Muscle of leg (tissue), 11 donors: ENCODE measurements around the gene LIMA1. TPM values are rescaled to one million over a fixed set of nuclear protein-coding genes. Genes with fewer than 3 reads are reported as not detected.
"Not testable (repeated sequence)": the region's sequence is repeated elsewhere in the genome, so short reads cannot be mapped to it uniquely, and the experiment has no call there.

Source experiments
- DNase-seq: peaks from one replicate; pipeline ENCODE4 v3.0.0; 2013
- H3K27ac ChIP-seq: one replicate; pipeline ENCODE4 v1.5.1; 2013; ENCODE audit warnings: mild to moderate bottlenecking, low read length, control low read depth
- H3K27me3 ChIP-seq: one replicate; pipeline ENCODE4 v1.6.1; 2013; ENCODE audit warnings: low read length; ENCODE audit not compliant: control insufficient read depth, insufficient read depth
- H3K36me3 ChIP-seq: one replicate; pipeline ENCODE4 v1.6.1; 2013; ENCODE audit warnings: low read length; ENCODE audit not compliant: control insufficient read depth, insufficient read depth
- H3K4me1 ChIP-seq: one replicate; pipeline ENCODE4 v1.6.1; 2013; ENCODE audit warnings: low read length; ENCODE audit not compliant: control insufficient read depth, insufficient read depth
- H3K4me3 ChIP-seq: one replicate; pipeline ENCODE4 v1.5.1; 2013; ENCODE audit warnings: low read length, control low read depth
- H3K9me3 ChIP-seq: replicated peaks from 2 replicates; pipeline ENCODE4 v1.6.1; 2013; ENCODE audit warnings: low read depth, low read length; ENCODE audit not compliant: control insufficient read depth
- WGBS: methylation state at CpG from one replicate; pipeline ENCODE4 v1.1.5; 2013; ENCODE audit warnings: missing lambda C conversion rate; ENCODE audit not compliant: insufficient coverage; 5-methylcytosine and 5-hydroxymethylcytosine counted together
- polyA plus RNA-seq, 8 donors: library from polyadenylated mRNA; unstranded; fragments of 120-200 nt; gene quantifications; one replicate each; pipeline versions ENCODE4 v1.2.1 to v1.2.3, GENCODE V29; 2013; ENCODE audit warnings: inconsistent platforms in 1 of 8, low replicate concordance in 1 of 8; ENCODE audit not compliant: insufficient read length in 8 of 8, insufficient read depth in 1 of 8
- total RNA-seq: library from RNA; stranded (reverse); fragments of 120-200 nt; gene quantifications from one replicate; pipeline ENCODE4 v1.2.4, GENCODE V29; 2013

The LIMA1 gene
- total and polyA plus RNA-seq, 9 donors = 89.5 to 125 (median 101) TPM

DNA sequence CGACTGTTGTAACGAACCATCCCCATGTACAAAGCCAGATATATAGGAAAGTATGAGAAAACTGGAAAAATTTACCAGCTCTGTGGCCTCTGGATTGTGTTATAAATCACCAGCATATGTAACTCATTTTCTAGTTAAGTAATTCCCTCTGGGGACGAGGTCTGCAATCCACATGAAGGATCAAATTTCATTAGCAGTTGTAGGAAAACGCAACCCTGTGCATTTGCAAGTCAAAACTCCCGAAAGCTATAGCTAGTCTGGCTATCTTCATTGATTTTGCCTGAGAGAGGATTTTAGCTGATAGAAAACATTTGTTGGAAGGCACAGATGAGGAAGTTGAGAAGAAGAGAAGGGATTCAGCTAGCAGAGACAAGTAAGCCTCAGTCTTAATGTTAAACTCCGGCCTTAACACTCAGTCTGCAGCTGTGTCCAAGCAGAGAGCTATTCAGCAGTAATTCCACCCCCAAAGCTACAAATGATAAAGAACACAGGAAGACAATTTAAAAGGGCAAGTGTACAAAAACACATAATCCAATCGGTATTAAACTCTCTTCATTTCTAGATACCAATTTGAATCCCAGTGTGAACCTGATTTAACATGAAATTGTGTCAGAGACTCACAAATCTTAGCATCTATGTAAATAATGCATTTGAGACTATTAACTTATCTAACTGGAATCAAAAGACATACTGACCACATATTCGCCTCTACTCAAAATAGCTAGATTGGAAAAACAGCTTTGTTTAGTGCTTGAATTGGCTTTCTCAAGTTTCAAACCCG, 61.9 kb downstream of the LIMA1 start:
- Histone ChIP-seq H3K36me3 (peaks cover 11% of the 10 kb centered on the region), H3K27me3 (no peaks in the 10 kb centered on the region), H3K4me3 (peak overlapping the region; percentile 62), H3K27ac (peak overlapping the region; percentile 95), H3K4me1 (peaks cover 18% of the 10 kb centered on the region), H3K9me3 (no peaks in the 10 kb centered on the region)
- WGBS = 0% methylated on average over 3 of the region's 9 CpGs
- peak; percentile 98 for DNase-seq

DNA sequence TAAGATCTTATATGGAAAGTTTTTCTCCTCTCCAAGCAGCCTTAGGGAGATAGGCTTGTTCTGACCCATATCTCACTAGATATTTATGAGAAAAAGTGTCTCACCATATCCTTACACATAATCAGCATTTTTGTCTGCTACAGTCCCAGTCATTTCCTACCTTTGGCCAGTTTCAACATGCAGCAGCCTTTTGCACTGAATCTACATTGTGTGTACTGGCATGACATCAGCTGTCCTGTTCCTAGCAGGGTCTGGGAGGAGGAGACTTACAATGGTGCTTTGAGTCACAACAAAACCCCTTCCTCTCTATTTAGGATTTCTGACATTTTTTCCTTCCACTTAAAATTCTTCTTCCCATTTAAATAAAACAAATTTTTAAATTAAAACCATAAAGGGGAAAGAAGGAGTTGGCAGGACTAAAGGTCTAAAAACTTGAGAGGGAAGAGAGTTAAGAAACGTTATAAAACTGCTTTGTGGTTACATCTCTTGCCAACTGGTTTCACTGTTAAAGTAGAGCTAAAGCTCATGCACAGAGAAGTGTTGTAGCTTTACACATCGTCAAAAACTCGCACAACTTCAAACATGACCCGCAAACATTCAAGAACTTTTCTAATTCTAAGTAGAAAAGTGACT, 62.8 kb downstream of the LIMA1 start:
- Histone ChIP-seq H3K4me1 (peaks cover 18% of the 10 kb centered on the region), H3K9me3 (no peaks in the 10 kb centered on the region), H3K36me3 (peaks cover 11% of the 10 kb centered on the region), H3K27ac (peak overlapping the region; percentile 95), H3K27me3 (no peaks in the 10 kb centered on the region), H3K4me3 (peak overlapping the region; percentile 62)
- WGBS = 14% methylated on average over 1 of the region's 4 CpGs
- DNase-seq = peak; percentile 86

- Histone ChIP-seq H3K27me3 (no peaks in the 10 kb centered on the region), H3K4me1 (peaks cover 18% of the 10 kb centered on the region), H3K9me3 (no peaks in the 10 kb centered on the region), H3K4me3 (peak overlapping the region; percentile 62), H3K27ac (peak overlapping the region; percentile 95), H3K36me3 (peaks cover 11% of the 10 kb centered on the region)
- DNase-seq = no peak
- 100% methylated on average over 1 of the region's 2 CpGs for WGBS
These were observed 63.8 kb downstream of the LIMA1 start for GRCh38 chr12:50219544-50219943.

DNA sequence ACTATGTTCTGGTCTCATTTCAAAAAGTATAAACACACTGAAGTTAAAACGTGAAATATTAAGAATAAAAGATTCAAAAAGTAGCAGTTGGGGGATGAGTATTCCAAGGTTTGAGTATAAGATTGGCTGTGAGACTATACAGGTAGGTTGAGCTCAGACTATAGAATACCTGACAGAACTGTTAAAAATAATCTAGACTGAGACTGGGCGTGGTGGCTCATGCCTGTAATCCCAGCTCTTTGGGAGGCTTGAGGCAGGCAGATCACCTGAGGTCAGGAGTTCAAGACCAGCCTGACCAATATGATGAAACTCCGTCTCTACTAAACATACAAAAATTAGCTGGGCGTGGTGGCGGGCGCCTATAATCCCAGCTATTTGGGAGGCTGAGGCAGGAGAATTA, 64.3 kb downstream of the LIMA1 start:
- not testable (repeated sequence) for DNase-seq, H3K27me3 ChIP-seq, H3K9me3 ChIP-seq, H3K4me3 ChIP-seq, H3K27ac ChIP-seq
- peaks cover 11% of the 10 kb centered on the region for H3K36me3 ChIP-seq
- 100% methylated on average over 1 of the region's 6 CpGs for WGBS
- peaks cover 18% of the 10 kb centered on the region for H3K4me1 ChIP-seq

GRCh38 chr12:50218386-50218785, 64.9 kb downstream of the LIMA1 start:
- peaks cover 18% of the 10 kb centered on the region for H3K4me1 ChIP-seq
- 100% methylated on average over 1 of the region's 4 CpGs for WGBS
- DNase-seq = no peak
- H3K27me3 ChIP-seq = no peaks in the 10 kb centered on the region
- no peak overlapping the region for H3K4me3 ChIP-seq
- peaks cover 11% of the 10 kb centered on the region for H3K36me3 ChIP-seq
- no peak overlapping the region for H3K27ac ChIP-seq
- H3K9me3 ChIP-seq = no peaks in the 10 kb centered on the region

- DNase-seq = no peak
- Histone ChIP-seq H3K9me3 (no peaks in the 10 kb centered on the region), H3K4me1 (peaks cover 14% of the 10 kb centered on the region), H3K36me3 (peaks cover 11% of the 10 kb centered on the region), H3K27me3 (no peaks in the 10 kb centered on the region), H3K4me3 (no peak overlapping the region), H3K27ac (no peak overlapping the region)
- WGBS = no CpG with 5 or more reads among the region's 1 CpG
These were observed 66.1 kb downstream of the LIMA1 start for GRCh38 chr12:50217202-50217601.

- H3K27me3 ChIP-seq = no peaks in the 10 kb centered on the region
- peaks cover 11% of the 10 kb centered on the region for H3K36me3 ChIP-seq
- no peaks in the 10 kb centered on the region for H3K9me3 ChIP-seq
- no CpG with 5 or more reads among the region's 3 CpGs for WGBS
- no peak overlapping the region for H3K4me3 ChIP-seq
- H3K27ac ChIP-seq = no peak overlapping the region
- DNase-seq = no peak
- H3K4me1 ChIP-seq = peaks cover 11% of the 10 kb centered on the region
These were observed 68.3 kb downstream of the LIMA1 start for GRCh38 chr12:50215033-50215432.

DNA sequence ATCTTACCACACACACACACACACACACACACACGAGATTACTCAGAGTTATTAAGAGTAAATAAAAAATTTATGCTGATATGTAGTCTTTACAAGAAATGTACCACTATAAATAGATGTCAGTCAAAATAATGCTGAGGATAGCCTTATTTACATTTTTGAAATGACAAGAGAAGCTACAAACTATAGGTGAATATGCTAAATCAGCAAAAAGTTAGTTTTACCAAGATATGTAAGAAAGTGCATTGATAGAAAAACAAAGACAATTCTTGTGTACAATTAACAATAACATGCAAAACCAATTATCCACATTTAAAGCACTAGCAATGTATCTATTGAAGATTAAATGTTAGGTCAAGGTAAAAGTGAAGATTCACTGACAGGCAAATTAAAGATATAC, 69.3 kb downstream of the LIMA1 start:
- Histone ChIP-seq H3K4me1 (peaks cover 5% of the 10 kb centered on the region), H3K36me3 (peaks cover 12% of the 10 kb centered on the region), H3K4me3 (no peak overlapping the region), H3K27me3 (no peaks in the 10 kb centered on the region), H3K27ac (no peak overlapping the region), H3K9me3 (no peaks in the 10 kb centered on the region)
- no peak for DNase-seq
- WGBS = no CpG with 5 or more reads among the region's 1 CpG

DNA sequence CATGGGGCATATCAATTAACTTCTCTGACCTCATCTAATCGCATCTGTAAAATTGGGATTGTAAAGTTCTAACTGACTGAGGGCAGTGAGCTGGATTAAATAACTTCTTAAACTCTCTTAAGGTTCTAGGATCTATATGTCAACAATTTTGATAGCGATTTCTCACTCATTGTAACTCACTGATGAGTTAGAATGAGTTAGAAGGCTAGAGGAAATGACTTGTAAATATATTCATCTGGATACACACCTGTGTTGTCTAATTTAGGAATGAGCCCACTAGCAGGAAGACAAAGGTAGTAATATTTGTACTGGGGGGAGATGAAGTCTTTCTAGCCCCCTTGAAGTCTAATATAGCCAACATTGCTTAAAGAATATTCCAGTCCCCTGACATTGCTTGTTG, 69.9 kb downstream of the LIMA1 start:
- no peaks in the 10 kb centered on the region for H3K9me3 ChIP-seq
- H3K27me3 ChIP-seq = no peaks in the 10 kb centered on the region
- H3K36me3 ChIP-seq = peaks cover 15% of the 10 kb centered on the region
- WGBS = no CpG with 5 or more reads among the region's 2 CpGs
- peaks cover 2% of the 10 kb centered on the region for H3K4me1 ChIP-seq
- H3K27ac ChIP-seq = no peak overlapping the region
- H3K4me3 ChIP-seq = no peak overlapping the region
- DNase-seq = no peak

- Histone ChIP-seq H3K36me3 (peaks cover 9% of the 10 kb centered on the region), H3K27me3 (no peaks in the 10 kb centered on the region), H3K9me3 (no peaks in the 10 kb centered on the region), H3K4me3 (no peak overlapping the region), H3K27ac (peak overlapping the region; percentile 67), H3K4me1 (no peaks in the 10 kb centered on the region)
- DNase-seq = no peak
- no CpG with 5 or more reads among the region's 2 CpGs for WGBS
These were observed 71.3 kb downstream of the LIMA1 start for GRCh38 chr12:50212071-50212467.
